GM21423 (cell line): ENCODE results near the gene RBM42.
A peak's percentile ranks its signal among the peaks of the same experiment; 100 is the strongest.
"Not testable (repeated sequence)": the region's sequence is repeated elsewhere in the genome, so short reads cannot be mapped to it uniquely, and the experiment has no call there.

Experiments used
- ATAC-seq: cut with Tn5 transposase; IDR thresholded peaks from one replicate; pipeline ENCODE4 v1.9.1; 2021; ENCODE audit warnings: mild to moderate bottlenecking, moderate library complexity; ENCODE audit not compliant: unreplicated experiment

RBM42 gene

DNA sequence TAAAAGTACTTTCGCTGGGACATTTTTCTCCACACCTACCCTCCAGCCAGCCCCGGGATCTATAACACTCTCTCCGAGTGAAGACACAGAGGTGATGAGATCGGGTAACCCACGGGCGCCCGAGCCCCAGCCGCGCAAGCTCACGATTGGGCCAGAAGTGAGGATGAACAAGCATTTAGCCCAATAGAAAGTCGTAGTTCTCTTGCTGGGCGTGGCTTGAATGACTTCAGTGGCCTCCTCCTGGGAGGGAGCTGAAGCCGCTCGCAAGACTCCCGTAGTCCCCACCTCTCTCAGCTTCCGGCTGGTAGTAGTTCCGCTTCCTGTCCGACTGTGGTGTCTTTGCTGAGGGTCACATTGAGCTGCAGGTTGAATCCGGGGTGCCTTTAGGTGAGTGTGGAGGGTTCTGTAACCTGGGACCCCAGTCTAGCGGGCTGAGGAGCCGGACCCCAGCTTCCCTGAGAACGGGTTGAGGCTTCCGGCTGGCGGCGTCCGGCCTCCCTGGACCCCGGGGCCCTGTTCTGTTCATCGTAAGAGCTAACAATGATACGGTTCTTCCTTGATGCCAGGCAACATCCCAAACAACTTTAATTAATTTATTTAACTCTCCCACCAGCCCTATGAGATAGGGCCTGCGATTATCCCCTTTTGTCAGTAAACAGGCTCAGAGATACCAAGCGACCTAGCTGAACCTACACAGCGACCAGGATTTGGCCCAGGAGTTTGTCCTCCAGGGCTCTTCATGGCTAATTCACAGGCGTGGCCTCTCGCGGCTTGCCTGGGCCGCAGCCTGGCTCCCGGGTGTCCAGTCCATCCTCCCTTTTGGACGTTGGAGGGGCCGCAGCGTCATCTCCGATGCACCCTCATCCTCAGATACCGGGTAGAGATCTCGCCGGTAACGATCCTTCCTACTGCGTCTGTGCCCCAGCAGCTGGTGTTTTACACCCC lies 19.5 kb downstream of the RBM42 start, which contains the start of gene COX6B1:
Gene COX6B1 (plus strand): TSS at position 307 of the 945 bp plus-strand sequence. CDS start 2,921 bp downstream, outside the sequence.
- peak; percentile 52 for ATAC-seq

DNA sequence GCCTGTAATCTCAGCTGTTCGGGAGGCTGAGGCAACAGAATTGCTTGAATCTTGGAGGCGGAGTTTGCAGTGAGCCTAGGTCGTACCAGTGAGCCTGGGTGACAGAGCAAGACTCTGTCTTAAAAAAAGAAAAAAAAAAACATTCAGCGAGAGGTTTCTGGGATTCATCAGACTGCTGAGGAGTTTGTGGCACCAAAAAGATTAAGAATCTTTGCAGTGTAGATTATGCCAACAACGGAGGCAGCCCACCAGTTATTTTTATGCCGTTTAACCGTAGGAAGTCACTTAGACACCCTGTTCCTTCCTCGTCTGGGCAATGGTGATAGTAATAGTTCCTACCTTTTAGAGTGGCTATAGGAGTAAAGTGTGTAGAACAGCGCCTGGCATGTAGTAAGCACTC lies 21.7 kb downstream of the RBM42 start:
- no peak for ATAC-seq

DNA sequence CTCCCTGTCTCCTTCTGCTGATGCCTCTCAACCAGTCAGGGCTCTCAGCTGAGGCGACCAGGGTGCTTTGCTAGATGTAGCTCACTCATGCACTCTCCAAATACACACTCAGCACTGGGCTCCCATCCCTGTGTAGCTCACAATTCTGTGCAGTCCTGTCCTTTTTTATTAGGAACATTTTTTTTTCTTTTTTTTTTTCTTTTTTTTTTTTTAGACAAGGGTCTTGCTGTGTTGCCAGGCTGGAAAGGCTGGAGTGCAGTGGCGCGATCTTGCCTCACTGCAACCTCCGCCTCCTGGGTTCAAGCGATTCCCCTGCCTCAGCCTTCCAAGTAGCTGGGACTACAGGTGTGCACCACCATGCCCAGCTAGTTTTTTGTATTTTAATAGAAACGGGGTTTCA lies 26.0 kb downstream of the RBM42 start:
- not testable (repeated sequence) for ATAC-seq

DNA sequence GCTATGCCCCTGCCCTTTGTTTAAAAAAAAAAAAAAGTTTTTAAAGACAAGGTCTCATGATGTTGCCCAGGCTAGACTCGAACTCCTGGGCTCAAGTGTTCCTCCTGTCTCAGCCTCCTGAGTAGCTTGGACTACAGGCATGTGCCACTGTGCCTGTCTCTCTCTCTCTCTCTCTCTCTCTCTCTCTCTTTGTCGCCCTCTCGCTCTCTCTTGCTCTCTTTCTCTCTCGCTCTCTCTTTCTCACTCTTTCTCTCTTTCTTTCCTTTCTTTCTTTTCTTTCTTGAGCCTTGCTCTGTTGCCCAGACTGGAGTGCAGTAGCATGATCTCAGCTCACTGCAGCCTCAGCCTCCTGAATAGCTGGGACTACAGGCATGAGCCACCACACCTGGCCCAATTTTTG lies 26.8 kb downstream of the RBM42 start:
- ATAC-seq, result no peak

DNA sequence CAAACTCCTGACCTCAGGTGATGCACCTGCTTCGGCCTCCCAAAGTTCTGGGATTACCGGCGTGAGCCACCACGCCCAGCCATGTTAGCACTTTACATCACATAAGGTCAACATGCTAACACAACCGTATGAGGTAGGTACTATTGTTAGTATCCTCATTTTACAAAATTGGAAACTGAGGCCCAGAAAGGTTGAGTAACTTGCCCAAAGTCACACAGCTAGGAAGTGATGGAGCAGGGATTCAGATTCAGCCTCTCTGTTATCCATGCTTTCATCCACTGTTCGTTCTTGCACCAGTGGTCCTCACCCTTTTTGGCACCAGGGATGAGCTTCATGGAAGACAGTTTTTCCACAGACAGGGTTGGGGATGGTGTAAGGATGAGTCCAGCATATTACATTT lies 27.9 kb downstream of the RBM42 start:
- ATAC-seq, result no peak

DNA sequence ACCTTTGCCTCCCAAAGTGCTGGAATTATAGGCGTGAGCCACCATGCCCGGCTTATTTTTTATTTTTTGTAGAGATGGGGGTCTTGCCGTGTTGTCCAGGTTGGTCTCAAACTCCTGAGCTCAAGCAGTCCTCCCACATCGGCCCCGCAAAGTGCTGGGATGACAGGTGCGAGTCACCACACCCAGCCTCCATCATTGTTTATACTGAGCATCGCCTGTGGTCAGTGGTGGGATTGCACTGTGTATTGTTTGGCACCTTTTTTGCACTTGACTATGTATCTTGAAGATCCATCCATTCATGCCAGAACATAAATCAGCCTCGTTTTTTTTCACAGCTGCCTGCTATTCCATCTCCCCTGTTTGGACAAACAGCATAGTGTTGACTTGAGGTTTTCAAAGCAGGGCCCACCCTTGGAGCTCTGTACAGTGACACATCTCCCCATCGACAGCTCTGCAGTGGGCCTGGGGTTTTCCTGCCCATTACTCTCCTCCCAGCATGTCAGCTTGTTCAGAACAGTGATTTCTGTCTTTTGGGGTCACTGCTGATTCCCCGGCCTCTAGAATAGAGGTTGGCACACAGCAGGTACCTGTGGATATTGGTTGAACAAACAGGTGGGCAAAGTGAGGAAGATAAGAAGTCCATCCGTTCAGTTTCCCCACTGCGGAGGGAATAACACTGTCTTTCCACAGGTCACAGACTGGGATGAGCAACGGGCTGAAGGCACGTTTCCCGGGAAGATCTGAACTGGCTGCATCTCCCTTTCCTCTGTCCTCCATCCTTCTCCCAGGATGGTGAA lies 29.3 kb downstream of the RBM42 start:
- ATAC-seq, result no peak

DNA sequence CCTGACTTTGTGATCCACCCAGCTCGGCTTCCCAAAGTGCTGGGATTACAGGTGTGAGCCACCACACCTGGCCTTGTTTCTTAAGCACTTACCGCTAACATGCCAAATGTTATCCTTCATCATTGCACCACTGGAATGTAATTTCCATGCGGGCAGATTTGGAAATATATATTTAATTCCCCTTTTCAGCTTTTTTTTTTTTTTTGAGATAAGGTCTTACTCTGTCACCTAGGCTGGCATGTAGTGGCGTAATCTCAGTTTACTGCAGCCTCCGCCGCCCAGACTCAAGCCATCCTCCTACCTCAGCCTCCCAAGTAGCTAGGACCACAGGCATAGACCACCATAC lies 33.1 kb downstream of the RBM42 start:
- ATAC-seq, result no peak

DNA sequence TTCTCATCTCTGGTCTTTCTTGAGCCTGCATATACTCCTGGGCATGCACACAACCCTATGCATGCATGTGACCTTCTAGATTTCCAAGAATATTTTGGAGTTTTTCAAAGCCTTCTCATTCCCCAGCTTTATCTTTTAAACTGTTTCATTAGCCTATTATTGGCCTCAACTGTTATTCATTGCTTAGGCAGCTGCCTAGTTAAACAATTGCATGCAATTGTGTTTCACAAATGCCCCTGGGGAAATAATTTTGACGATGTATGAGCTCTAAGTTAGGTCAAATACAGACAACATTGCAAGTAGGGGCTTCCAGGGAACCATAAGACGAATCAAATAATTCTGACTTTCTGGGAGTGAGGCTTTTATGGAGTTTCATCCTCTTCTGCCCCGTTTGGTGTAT lies 35.1 kb downstream of the RBM42 start:
- ATAC-seq, result no peak

DNA sequence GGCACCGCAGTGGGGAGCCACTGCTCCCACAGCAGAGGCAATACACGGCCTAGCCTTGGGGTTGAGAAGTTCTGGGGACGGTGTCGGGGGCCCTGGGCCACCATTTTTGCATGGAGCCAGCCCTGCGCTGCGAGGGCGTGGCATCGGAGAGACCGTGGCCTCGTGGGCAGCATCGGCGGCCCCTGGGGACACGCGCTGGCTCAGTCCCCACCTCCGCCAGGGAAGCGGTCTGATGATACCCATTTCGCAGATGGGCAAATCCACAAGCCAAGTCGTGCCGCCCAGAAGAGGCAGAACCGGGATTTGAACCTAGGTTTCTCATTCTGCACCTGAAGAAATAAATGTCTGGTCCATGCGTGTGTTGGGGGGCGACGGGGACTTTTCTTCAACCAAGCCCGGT lies 36.3 kb downstream of the RBM42 start:
- no peak for ATAC-seq

DNA sequence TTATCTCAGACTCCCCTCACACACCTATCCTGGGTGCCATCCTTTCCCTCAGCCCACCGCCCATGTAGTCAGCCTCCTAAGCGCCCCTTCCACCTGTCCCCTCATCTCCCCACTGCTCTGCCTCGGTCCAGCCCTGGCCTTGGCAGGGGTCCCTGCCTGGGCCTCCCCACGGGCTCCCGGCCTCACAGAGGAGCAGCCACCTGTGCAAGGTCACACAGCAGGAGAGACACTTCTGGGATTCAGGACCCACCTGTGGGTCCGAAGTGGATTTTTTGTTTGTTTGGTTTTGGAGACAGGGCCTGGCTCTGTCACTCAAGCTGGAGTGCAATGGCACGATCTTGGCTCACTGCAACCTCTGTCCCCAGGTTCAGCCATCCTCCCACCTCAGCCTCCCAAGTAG lies 36.8 kb downstream of the RBM42 start:
- no peak for ATAC-seq

DNA sequence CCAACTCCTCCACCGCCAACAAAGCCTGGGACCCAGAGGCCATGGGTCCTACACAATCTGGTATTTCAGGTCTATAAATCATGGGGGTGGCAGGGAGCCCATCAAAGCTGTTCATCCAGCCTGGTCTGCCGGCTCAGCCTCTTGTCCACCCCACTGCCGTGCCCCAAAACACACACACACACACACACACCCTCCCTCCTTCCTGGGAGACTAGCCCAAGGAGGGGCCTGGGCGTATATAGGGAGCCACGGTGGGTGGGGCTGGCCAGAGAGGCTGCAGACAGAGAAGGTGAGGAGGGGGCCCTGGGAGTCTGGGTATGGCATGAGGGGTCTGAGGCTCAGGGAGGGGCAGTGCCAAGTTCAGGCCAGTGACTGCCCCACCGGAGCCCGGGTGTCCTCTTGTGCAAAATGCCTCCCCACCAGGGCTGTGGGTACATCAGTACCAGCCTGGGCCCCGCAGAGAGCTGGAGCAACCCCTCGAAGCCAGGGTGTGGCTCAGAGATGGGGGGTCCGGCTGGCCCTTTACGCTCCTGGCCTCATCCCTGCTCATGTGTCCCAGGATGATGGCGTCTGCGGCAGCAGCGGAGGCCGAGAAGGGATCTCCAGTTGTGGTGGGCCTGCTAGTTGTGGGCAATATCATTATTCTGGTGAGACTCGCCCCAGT lies 37.5 kb downstream of the RBM42 start, which contains the start of gene UPK1A:
Gene UPK1A (plus strand): TSS at position 267 of the 663 bp plus-strand sequence. CDS start 296 bp downstream, at position 563.
- ATAC-seq, result no peak

DNA sequence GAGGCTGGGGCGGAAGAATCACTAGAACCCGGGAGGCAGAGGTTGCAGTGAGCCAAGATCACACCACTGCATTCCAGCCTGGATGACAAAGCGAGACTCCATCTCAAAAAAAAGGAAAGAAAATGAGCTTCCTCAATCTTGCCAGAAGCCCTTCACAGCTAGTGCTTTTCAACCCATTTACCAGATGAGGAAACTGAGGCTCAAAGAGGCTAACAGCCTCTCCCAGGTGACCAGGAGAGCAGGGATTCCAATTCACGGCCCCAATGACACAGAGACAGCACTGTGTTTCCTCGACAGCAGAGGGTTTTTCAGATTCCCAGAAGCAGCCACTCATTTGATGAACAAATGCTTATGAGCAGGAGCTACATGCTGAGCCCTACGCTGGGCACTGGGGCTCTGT lies 40.7 kb downstream of the RBM42 start:
- ATAC-seq, result no peak

DNA sequence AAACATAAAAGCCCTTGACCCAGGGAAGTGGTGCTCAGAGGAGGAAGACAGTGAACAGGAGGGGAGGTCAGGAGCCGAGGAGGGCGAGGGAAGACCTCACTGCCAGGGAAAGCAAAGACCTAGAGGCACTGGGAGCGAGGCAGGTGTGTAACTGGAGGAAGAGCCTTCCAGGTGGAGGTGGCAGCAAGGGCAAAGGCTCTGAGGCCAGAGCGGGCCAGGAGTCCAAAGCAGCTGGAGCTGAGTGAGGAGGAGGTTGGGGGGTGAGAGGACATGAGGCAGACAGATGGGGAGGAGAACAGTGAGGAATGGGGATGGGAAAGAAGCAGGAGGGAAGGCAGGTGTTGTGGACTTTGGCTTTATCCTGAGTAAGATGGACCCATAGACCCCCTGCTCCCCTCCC lies 41.1 kb downstream of the RBM42 start:
- ATAC-seq, result no peak

DNA sequence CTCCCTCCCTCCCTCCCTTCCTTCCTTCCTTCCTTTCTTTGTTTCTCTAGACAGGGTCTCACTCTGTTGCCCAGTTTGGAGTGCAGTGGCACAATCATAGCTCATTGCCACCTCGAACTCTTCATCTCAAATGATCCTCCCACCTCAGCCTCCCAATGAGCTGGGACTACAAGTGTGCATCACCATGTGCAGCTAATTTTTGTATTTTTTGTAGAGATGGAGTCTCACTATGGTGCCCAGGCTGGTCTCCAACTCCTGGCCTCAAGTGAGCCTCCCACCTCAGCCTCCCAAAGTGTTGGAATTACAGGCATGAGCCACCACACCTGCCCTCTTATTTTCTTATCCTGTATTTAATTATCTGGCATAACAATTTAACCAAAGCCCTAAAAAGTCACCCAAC lies 41.9 kb downstream of the RBM42 start:
- ATAC-seq, result no peak

DNA sequence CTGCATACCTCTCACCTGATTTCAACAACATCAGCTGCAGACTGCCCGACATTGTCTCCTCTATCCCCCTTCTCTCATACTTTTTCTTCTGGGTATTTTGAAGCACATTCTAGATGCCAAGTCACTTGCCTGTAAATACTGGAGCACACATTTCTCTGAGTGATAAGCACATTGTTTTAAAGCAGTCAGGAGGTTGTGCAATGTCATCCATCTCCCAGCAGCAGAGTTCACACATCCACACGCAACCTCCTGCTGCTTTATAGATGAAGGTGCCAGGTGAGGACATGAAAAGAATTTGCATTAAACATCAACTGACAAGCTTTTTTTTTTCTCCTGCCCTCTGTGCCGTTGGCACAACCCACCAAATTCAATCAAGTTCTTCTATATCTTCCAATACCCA lies 43.0 kb downstream of the RBM42 start:
- no peak for ATAC-seq

DNA sequence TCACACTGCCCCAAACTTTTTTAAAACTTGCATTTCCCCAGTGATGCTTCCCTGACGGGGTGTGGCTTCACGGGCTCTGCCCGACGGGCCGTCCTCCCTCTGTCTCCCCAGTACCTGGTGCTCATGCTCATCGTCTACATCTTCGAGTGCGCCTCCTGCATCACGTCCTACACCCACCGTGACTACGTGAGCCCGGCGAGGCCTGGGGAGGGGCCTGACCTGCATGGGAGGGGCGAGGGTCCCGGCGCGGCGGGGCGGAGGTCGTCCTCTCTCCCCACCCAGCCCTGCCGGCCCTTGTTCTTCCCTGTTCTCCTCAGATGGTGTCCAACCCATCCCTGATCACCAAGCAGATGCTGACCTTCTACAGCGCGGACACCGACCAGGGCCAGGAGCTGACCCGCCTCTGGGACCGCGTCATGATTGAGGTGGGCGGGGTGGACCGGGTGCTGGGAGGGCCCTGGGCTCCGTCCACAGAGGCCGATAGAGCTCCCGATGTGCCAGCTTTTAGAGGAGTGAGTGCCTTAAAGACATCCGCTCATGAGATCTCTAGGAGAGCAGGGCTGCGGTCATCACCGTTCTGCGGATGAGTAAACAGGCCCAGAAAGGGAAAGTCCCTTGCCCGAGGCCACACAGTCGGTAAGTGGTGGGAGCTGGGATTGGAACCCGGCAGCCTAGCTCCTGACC lies 44.4 kb downstream of the RBM42 start:
- ATAC-seq, result no peak

DNA sequence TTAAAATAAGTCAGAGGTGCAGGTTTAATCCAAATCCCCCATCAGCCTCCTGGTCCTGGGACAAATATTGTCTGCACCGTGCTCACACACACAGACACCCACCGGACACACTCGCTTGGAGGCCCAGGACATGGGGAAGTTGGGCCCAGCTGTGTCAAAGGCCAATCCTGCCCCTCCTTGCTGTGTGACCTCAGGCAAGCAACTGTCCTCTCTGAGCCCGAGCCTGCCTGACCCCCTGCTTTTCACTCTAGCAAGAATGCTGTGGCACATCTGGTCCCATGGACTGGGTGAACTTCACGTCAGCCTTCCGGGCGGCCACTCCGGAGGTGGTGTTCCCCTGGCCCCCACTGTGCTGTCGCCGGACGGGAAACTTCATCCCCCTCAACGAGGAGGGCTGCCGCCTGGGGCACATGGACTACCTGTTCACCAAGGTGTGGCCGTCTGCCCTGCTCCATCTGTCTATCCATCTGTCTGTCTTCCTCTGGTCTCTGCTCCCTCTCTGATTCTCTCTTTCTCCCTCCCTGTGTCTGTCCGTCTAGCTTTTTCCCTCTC lies 46.8 kb downstream of the RBM42 start:
- ATAC-seq, result no peak
